CD4-positive, alpha-beta T cell treated with Interleukin-2 at 100 ng/mL for 4 hours (primary cell): ENCODE measurements around the gene ALPK3.

Experiments used
- DNase-seq: peaks from one replicate; pipeline ENCODE4 v3.0.0-alpha.2; 2020; ENCODE audit warnings: low spot score

Gene ALPK3

DNA sequence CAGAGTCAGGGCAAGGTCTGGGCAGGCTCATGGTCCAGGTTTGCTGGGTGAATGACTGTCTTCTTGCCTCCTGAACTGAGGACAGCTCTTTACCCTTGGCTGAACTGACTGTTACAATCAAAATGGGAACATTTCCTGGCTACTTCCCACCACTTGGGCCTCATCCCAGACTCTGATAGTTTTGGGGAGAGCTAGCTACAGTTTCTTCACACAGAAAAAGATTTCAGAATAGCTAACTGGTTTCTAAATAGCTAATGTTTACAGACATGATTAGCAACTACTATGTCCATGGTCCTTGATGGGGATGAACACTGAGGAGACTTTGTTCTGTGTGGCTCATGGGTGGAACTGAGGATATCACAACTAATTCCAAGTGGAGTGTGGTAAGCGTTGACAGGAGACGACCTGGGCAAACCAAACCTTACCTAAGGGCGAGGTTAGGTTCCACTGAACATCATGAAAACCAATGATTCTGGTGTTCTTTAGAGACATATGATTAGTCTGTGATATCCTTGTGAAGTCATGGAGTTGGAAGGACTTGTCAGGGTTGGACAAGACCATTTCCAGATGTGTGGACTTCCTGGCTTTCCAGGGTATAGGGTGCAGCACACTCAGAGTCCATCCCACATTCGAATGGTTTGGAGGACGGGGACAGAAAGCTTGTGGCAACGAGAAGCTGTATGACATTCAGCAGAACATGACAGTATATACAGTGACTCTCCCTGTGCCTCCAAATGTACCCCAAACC lies 7.3 kb downstream of the ALPK3 start:
- no peak for DNase-seq

DNA sequence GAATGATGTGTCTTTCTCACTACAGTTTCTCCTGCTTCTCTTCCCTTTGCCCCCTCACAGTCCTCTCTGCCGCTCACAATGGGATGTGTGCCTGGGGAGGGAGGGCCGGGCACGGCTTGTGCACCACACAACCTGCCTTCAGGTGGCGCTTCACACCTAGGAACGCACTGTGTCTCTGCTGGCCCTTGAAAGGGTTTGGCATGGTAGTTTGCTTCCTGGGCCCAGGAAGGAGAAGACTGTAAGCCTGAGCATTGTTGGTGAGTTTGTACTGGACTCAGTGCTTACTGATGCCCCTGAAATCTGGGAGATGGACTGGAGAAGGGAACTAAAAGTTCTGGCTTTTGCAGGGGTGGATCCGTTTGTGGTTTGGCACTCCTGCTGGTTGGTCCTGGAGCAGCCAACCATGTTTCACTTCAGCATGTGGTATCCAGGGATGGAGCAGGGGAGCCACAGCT lies 9.2 kb downstream of the ALPK3 start:
- no peak for DNase-seq

DNA sequence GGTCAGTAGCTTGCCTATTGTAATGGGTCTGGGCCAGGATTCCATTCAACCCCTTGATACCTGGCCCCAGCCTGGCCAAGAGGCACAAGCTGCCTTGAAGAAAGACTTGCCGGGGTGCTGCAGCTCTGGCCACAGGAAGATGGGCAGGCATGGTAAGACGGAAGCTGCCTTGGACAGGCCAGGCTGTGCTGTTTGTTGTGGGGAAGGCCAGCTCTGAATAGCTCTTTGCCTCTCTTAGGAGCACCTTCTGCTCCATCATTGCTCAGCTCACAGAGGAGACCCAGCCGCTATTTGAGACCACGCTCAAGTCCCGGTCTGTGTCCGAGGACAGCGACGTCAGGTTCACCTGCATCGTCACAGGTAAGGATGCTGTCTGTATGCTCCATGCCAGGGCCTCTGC lies 10.1 kb downstream of the ALPK3 start:
- no peak for DNase-seq

GRCh38 chr15:84828086-84828908 lies 11.1 kb downstream of the ALPK3 start:
- DNase-seq: no peak

GRCh38 chr15:84829428-84829827 lies 12.3 kb downstream of the ALPK3 start:
- no peak for DNase-seq

- no peak for DNase-seq
Observed at GRCh38 chr15:84830036-84830435, 12.9 kb downstream of the ALPK3 start.

- DNase-seq: no peak
Observed at GRCh38 chr15:84831028-84831427, 13.9 kb downstream of the ALPK3 start.

GRCh38 chr15:84831613-84832012 lies 14.5 kb downstream of the ALPK3 start:
- no peak for DNase-seq

GRCh38 chr15:84832448-84833040 lies 15.4 kb downstream of the ALPK3 start:
- DNase-seq: no peak

DNA sequence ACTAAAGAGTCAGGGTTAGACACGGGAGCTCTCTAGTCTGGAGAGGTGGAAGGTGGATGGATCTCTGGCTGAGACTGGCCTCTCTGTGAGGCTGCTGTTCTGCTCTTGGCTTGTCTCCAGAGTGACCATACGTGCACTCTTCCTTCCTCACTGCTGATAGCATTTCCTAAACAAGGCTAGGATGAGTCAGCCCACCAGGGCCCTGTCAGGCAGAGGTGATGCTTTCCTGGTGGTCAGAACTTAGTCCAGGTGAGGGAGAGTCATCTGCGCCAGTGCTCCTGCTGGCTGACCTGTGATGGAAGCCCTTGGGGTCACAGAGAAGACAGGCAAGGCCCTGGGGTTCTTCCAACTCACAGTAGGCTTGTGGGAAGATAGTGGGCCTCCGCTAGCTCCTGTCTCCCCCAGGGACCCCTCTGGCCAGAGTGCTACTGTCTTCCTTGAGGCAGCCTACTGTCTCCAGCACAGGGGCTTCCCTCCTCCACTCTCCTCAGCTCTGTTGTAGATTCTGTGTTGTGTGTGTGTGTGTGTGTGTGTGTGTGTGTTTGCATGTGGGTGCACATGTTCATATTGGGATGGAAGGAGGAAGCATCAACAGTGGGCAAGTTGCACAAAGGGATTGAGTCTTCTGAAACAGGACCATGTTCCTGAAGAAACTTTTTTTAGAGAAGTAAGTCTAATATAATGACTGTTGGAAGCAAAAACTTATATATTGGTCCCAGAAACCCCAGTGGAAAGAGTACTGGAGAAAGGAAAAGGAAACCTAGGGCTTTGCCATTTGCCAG lies 16.5 kb downstream of the ALPK3 start:
- DNase-seq: no peak

DNA sequence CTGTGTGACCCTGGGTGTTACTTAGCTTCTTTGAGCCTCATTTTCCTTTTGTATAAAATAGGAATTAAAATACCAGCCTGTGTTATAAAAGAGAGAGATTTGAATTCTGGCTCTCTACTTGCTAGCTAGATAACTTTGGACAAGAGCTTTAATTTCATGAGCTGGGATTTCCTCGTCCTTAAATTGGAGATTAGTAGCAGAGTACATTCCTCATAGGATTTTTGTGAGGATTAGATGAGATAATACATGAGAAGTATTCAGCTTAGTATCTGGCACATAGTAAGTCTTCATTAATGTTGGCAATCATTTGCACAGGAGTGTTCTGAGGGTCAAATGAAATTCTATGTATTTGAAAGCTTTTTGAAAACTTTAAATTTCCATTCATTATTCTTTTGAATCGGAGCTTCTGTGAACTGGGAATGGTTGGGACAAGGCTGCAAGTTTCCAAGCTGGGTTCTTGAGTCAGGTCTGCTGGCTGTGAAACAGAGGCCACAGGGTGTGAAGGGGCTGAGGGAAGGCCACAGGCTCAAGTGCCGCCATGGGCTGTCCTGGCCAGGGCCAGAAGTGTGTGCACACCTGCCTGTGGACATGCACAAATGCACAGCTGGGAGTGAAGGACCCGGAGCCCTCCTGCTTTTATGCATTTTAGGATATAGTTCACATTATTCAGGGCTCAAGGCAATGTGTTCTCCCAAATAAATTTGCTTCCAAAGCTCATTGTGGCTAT lies 17.2 kb downstream of the ALPK3 start:
- DNase-seq: no peak

DNA sequence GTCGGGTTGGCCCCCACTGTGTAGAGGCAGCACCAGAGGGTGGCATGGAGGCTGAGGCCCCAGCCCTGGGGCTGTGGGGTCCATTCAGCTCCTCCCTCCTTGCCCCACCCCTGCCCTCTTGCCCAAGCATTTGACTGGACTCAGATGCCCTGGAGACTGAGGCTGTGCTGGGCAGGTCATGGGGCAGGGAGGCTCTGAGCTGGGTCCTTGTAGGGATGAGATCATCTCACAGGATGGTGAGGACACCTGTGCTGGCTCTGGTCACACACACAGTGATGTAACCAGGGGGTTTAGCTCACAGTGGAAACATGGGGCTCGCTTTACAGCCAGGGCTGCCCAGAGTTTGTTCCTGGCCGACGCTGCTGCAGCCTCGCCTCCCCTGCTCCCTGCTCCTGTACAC lies 17.8 kb downstream of the ALPK3 start:
- no peak for DNase-seq

GRCh38 chr15:84835661-84836337 lies 18.6 kb downstream of the ALPK3 start:
- no peak for DNase-seq

- DNase-seq: no peak
Observed at GRCh38 chr15:84836844-84837243, 19.7 kb downstream of the ALPK3 start.

DNA sequence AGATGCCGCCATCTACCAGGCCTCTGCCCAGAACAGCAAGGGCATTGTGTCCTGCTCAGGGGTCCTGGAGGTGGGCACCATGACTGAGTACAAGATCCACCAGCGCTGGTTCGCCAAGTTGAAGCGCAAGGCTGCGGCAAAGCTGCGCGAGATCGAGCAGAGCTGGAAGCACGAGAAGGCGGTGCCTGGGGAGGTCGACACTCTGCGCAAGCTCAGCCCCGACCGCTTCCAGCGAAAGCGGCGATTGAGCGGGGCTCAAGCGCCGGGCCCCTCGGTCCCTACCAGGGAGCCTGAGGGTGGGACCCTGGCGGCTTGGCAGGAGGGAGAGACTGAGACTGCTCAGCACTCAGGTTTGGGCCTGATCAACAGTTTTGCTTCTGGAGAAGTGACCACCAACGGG lies 22.6 kb downstream of the ALPK3 start:
- no peak for DNase-seq

GRCh38 chr15:84840255-84840654 lies 23.1 kb downstream of the ALPK3 start:
- DNase-seq: no peak

DNA sequence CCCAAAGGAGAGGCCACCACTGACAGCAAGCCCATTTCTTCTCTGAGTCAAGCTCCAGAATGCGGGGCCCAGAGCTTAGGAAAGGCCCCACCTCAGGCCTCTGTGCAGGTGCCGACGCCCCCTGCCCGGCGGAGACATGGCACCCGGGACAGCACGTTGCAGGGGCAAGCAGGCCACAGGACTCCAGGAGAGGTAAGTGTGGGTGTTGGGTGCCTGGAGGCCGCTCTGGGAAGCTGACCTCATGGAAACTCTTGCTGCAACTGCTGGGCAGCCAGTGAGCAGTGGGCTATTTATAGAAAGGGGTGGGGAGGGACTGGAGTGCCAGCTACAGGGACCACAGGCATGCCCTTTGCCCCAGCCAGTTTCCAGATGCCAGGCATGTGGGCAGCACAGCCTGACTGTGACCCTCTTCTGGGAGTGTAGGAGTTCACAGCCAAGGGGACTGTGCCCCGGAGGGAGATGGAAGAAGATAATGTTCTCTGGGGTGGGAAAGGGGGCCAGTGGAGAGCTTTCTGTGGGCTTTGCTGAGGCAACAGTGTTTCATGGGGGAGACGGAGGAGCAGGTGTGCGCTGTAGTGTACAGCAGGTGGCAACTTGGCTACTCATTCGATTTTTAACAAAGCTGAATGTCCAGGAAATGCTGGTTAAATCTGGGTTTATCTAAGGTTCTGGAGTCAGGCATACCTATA lies 23.7 kb downstream of the ALPK3 start:
- no peak for DNase-seq

DNA sequence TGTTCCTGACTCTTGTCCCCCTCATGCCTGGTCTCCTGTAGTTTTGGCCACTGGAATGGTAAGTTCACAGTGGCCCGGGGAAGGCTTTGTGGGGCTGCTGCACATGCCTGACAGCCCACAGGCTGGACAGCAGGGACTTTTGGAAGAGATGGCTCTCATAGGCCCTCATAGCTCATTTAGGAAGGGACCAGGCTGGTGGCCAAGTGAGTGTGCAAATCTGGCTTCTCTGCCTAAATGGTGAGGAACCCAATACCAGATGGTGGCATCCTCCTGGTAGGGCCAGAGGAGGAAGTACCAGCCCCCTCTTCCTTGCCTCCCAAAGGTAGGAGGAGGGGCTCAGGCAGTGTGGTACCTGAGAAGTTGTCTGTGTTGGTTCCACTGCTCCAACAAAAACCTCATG lies 25.6 kb downstream of the ALPK3 start:
- DNase-seq: no peak

DNA sequence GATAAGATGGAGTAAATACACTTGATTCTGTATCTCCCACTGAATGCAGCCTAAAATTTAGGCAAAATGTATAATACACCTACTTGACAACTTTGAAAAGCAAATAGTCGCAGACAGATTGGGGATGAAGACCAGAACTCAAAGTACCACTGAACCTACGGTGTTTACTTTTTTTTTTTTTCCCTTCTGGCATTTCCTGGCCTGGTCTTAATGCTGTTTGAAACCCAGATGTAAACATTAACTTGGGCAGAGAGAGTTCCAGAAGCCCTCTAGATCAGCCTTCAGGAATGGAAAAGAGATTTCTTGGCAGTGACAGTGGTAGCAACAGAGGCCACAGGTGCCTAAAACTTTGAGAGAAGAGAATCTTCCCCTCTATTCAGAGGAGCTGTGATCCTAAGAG lies 27.8 kb downstream of the ALPK3 start:
- DNase-seq: no peak

DNA sequence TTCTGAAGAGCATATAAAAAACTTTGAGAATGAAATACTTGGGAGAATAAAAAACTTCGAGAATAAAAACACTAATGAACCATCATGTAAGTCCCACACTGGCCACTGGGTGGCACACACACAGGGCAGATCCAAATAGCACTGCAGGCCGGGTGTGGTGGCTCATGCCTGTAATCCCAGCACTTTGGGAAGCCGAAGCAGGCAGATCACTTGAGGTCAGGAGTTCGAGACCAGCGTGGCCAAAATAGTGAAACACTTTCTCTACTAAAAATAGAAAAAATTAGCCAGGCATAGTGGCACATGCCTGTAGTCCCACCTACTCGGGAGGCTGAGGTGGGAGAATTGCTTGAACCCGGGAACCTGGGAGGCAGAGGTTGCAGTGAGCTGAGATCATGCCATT lies 28.5 kb downstream of the ALPK3 start:
- peak; percentile 25 for DNase-seq
